Endodermal cell (in vitro differentiated cells): ENCODE measurements around the gene LACC1. TPM values are rescaled to one million over a fixed set of nuclear protein-coding genes. Genes with fewer than 3 reads are reported as not detected.

Source experiments
- DNase-seq: peaks from one replicate; pipeline ENCODE4 v3.0.0-alpha.2; 2017
- H3K27ac ChIP-seq: 2 replicates; pipeline ENCODE4 v1.5.1; 2013; ENCODE audit warnings: mild to moderate bottlenecking, low read depth, low read length, moderate library complexity
- H3K27me3 ChIP-seq: 2 replicates; pipeline ENCODE4 v1.6.1; 2013; ENCODE audit warnings: mild to moderate bottlenecking, low read length, moderate library complexity; ENCODE audit not compliant: insufficient read depth, control insufficient read depth, poor library complexity, severe bottlenecking
- H3K36me3 ChIP-seq: 2 replicates; pipeline ENCODE4 v1.7.0; 2013; ENCODE audit warnings: mild to moderate bottlenecking, low read length, moderate library complexity; ENCODE audit not compliant: control insufficient read depth, insufficient read depth
- H3K4me1 ChIP-seq: one replicate; pipeline ENCODE4 v1.7.0; 2013; ENCODE audit warnings: low read length; ENCODE audit not compliant: control insufficient read depth, insufficient read depth
- H3K4me3 ChIP-seq: 2 replicates; pipeline ENCODE4 v1.5.1; 2013; ENCODE audit warnings: mild to moderate bottlenecking, low read length, moderate library complexity
- H3K9ac ChIP-seq: 2 replicates; pipeline ENCODE4 v1.6.1; 2013; ENCODE audit warnings: mild to moderate bottlenecking, low read length, moderate library complexity; ENCODE audit not compliant: poor library complexity, severe bottlenecking; ENCODE audit errors: extremely low read depth
- H3K9me3 ChIP-seq: 2 replicates; pipeline ENCODE4 v1.6.1; 2013; ENCODE audit warnings: mild to moderate bottlenecking, low read length, moderate library complexity; ENCODE audit not compliant: control insufficient read depth
- H3K27ac Mint-ChIP-seq: 2 replicates; pipeline ENCODE4 v1.8.0; 2020; ENCODE audit warnings: mixed read lengths
- H3K27me3 Mint-ChIP-seq: 2 replicates; pipeline ENCODE4 v1.8.0; 2021; ENCODE audit warnings: mild to moderate bottlenecking, mixed read lengths; ENCODE audit not compliant: insufficient read depth
- H3K36me3 Mint-ChIP-seq: 2 replicates; pipeline ENCODE4 v1.8.0; 2020; ENCODE audit warnings: low read depth, mixed read lengths
- H3K4me1 Mint-ChIP-seq: 2 replicates; pipeline ENCODE4 v1.8.0; 2020; ENCODE audit warnings: mixed read lengths
- H3K4me3 Mint-ChIP-seq: 2 replicates; pipeline ENCODE4 v1.8.0; 2020; ENCODE audit warnings: mild to moderate bottlenecking, moderate library complexity, mixed read lengths
- H3K9me3 Mint-ChIP-seq: 2 replicates; pipeline ENCODE4 v1.8.0; 2020; ENCODE audit warnings: mild to moderate bottlenecking, mixed read lengths
- CTCF ChIP-seq: fragments of 200-600 bp; sonication (generic); conservative IDR thresholded peaks from 2 replicates; pipeline ENCODE4 v1.5.0; 2021; ENCODE audit warnings: antibody characterized with exemption, mild to moderate bottlenecking
- WGBS, 2 experiments: methylation state at CpG; one replicate each; pipeline versions ENCODE4 v1.1.5 to v1.1.7; 2013; ENCODE audit warnings: missing lambda C conversion rate in 2 of 2, mixed read lengths in 1 of 2; ENCODE audit not compliant: insufficient coverage in 1 of 2, insufficient read length in 1 of 2; 5-methylcytosine and 5-hydroxymethylcytosine counted together
- total RNA-seq, 2 donors: library from RNA; stranded (reverse); fragmentation: NEBNext Ultra II Directional in 1 of 2; extraction: Animal tissue kit (Norgen Biotek cat#: 25700) in 1 of 2; gene quantifications; 2 replicates in 1 of 2; 3 replicates in 1 of 2; pipeline ENCODE4 v1.2.1, GENCODE V29; 2021

Gene LACC1
- total RNA-seq, 2 donors from 2014 or later, result 1.3 to 2.0 TPM

GRCh38 chr13:43939086-43939485, 59.4 kb downstream of the LACC1 start:
- H3K4me1 ChIP-seq, result no peaks in the 10 kb centered on the region
- no peak overlapping the region for H3K4me3 ChIP-seq
- Mint-ChIP-seq H3K27ac (no peak overlapping the region), H3K4me1 (peaks cover 2% of the 10 kb centered on the region), H3K9me3 (no peaks in the 10 kb centered on the region), H3K4me3 (no peak overlapping the region), H3K36me3 (no peaks in the 10 kb centered on the region), H3K27me3 (no peaks in the 10 kb centered on the region)
- no peak for DNase-seq
- no peak for TF ChIP-seq CTCF
- WGBS, 2 experiments, result 88 to 100% methylated on average over 1 of the region's 1 CpG
- H3K36me3 ChIP-seq, result no peaks in the 10 kb centered on the region
- H3K9ac ChIP-seq, result no peak overlapping the region
- no peaks in the 10 kb centered on the region for H3K9me3 ChIP-seq
- no peaks in the 10 kb centered on the region for H3K27me3 ChIP-seq
- H3K27ac ChIP-seq, result no peak overlapping the region

- no peaks in the 10 kb centered on the region for H3K36me3 ChIP-seq
- no peaks in the 10 kb centered on the region for H3K27me3 ChIP-seq
- H3K27ac ChIP-seq, result no peak overlapping the region
- H3K9me3 ChIP-seq, result no peaks in the 10 kb centered on the region
- H3K4me1 ChIP-seq, result no peaks in the 10 kb centered on the region
- no peaks in the 10 kb centered on the region for H3K36me3 Mint-ChIP-seq
- H3K9me3 Mint-ChIP-seq, result no peaks in the 10 kb centered on the region
- no peak overlapping the region for H3K4me3 ChIP-seq
- no peak for TF ChIP-seq CTCF
- H3K9ac ChIP-seq, result no peak overlapping the region
- no peaks in the 10 kb centered on the region for H3K27me3 Mint-ChIP-seq
- H3K4me1 Mint-ChIP-seq, result no peaks in the 10 kb centered on the region
- WGBS, 2 experiments, result 100% methylated on average over 1 of the region's 1 CpG; no CpG with 5 or more reads in 1 of the 2 experiments
- no peak overlapping the region for H3K27ac Mint-ChIP-seq
- DNase-seq, result no peak
- H3K4me3 Mint-ChIP-seq, result no peak overlapping the region
Measured at GRCh38 chr13:43942286-43942685, 62.6 kb downstream of the LACC1 start.

Other genes with a start within 250 kb of the LACC1 start
- gene ENOX1, start 92.9 kb upstream of the LACC1 start, total RNA-seq, result under 1 TPM in 1 of 2 donors, not detected in 1; 0.33 TPM
- gene CCDC122, start 164 bp upstream of the LACC1 start, total RNA-seq, result 10 to 100 TPM; 10.2 to 11.5 TPM